HG02610 (cell line): ENCODE measurements around the gene C6orf89.

Experiments
- ATAC-seq: cut with Tn5 transposase; IDR thresholded peaks from one replicate; pipeline ENCODE4 v1.9.1; 2021; ENCODE audit warnings: mild to moderate bottlenecking, moderate library complexity; ENCODE audit not compliant: unreplicated experiment

Gene C6orf89

GRCh38 chr6:36885461-36886401 lies at the start of gene C6orf89:
Gene C6orf89 (plus strand): TSS chr6:36885952. CDS start chr6:36899445, 13,493 bp downstream.
- peak; percentile 97 for ATAC-seq

- ATAC-seq: no peak
Measured at GRCh38 chr6:36836111-36837021, 49.4 kb upstream of the C6orf89 start.

GRCh38 chr6:36837022-36837339 lies 48.8 kb upstream of the C6orf89 start:
- ATAC-seq: no peak

GRCh38 chr6:36837686-36838085 lies 48.1 kb upstream of the C6orf89 start:
- no peak for ATAC-seq

GRCh38 chr6:36838896-36839748 lies 46.6 kb upstream of the C6orf89 start, which contains the start of gene CPNE5:
Gene CPNE5 (minus strand): TSS chr6:36839444. CDS start chr6:36839377, 67 bp downstream.
- no peak for ATAC-seq

GRCh38 chr6:36839749-36840431 lies 45.9 kb upstream of the C6orf89 start:
- ATAC-seq: no peak

- no peak for ATAC-seq
Measured at GRCh38 chr6:36840432-36841403, 45.0 kb upstream of the C6orf89 start.

- no peak for ATAC-seq
Measured at GRCh38 chr6:36841756-36842155, 44.0 kb upstream of the C6orf89 start.

- no peak for ATAC-seq
Measured at GRCh38 chr6:36843170-36843569, 42.6 kb upstream of the C6orf89 start.

- no peak for ATAC-seq
Measured at GRCh38 chr6:36844232-36845170, 41.3 kb upstream of the C6orf89 start.

GRCh38 chr6:36845233-36845632 lies 40.5 kb upstream of the C6orf89 start:
- ATAC-seq: no peak

GRCh38 chr6:36847152-36847551 lies 38.6 kb upstream of the C6orf89 start:
- ATAC-seq: no peak

GRCh38 chr6:36847991-36848390 lies 37.8 kb upstream of the C6orf89 start:
- ATAC-seq: no peak

GRCh38 chr6:36848658-36849441 lies 36.9 kb upstream of the C6orf89 start:
- ATAC-seq: no peak

- no peak for ATAC-seq
Measured at GRCh38 chr6:36850021-36850420, 35.7 kb upstream of the C6orf89 start.

GRCh38 chr6:36851149-36851614 lies 34.6 kb upstream of the C6orf89 start:
- ATAC-seq: no peak

GRCh38 chr6:36851626-36852025 lies 34.1 kb upstream of the C6orf89 start:
- no peak for ATAC-seq
